ENCODE data around the gene IQSEC1.
A peak's percentile ranks its signal among the peaks of the same experiment; 100 is the strongest.

Gene IQSEC1

GRCh38 chr3:13018561-13019242, 54.5 kb downstream of the IQSEC1 start:
- TF ChIP-seq CTCF (IDR thresholded peaks at IDR 0.05; ENCODE audit: borderline replicate concordance, control extremely low read depth, extremely low read depth, insufficient read depth, missing control alignments): no peak
- in situ Hi-C loops (cut with MboI; ENCODE audit: low sequenced_read_pairs, unreplicated experiment): no loop called here
- no peak for DNase-seq (ENCODE audit: low spot score)

GRCh38 chr3:13018043-13018451, 55.2 kb downstream of the IQSEC1 start:
- DNase-seq (ENCODE audit: low spot score): no peak
- in situ Hi-C loops (cut with MboI; ENCODE audit: low sequenced_read_pairs, unreplicated experiment): no loop called here
- no peak for TF ChIP-seq CTCF (IDR thresholded peaks at IDR 0.05; ENCODE audit: borderline replicate concordance, control extremely low read depth, extremely low read depth, insufficient read depth, missing control alignments)

GRCh38 chr3:13017361-13018042, 55.7 kb downstream of the IQSEC1 start:
- in situ Hi-C loops (cut with MboI; ENCODE audit: low sequenced_read_pairs, unreplicated experiment): no loop called here
- DNase-seq (ENCODE audit: low spot score): no peak
- TF ChIP-seq CTCF (IDR thresholded peaks at IDR 0.05; ENCODE audit: borderline replicate concordance, control extremely low read depth, extremely low read depth, insufficient read depth, missing control alignments): no peak

- DNase-seq (ENCODE audit: low spot score): no peak
- TF ChIP-seq CTCF (IDR thresholded peaks at IDR 0.05; ENCODE audit: borderline replicate concordance, control extremely low read depth, extremely low read depth, insufficient read depth, missing control alignments): no peak
- in situ Hi-C loops (cut with MboI; ENCODE audit: low sequenced_read_pairs, unreplicated experiment): no loop called here
These were observed 56.4 kb downstream of the IQSEC1 start for GRCh38 chr3:13016721-13017255.

- peak; percentile 80 for DNase-seq (ENCODE audit: low spot score)
- no peak for TF ChIP-seq CTCF (IDR thresholded peaks at IDR 0.05; ENCODE audit: borderline replicate concordance, control extremely low read depth, extremely low read depth, insufficient read depth, missing control alignments)
- in situ Hi-C loops (cut with MboI; ENCODE audit: low sequenced_read_pairs, unreplicated experiment): no loop called here
These were observed 57.0 kb downstream of the IQSEC1 start for GRCh38 chr3:13016083-13016720.

- DNase-seq (ENCODE audit: low spot score): peak; percentile 61
- in situ Hi-C loops (cut with MboI; ENCODE audit: low sequenced_read_pairs, unreplicated experiment): no loop called here
- no peak for TF ChIP-seq CTCF (IDR thresholded peaks at IDR 0.05; ENCODE audit: borderline replicate concordance, control extremely low read depth, extremely low read depth, insufficient read depth, missing control alignments)
These were observed 57.7 kb downstream of the IQSEC1 start for GRCh38 chr3:13015286-13016082.

Data from GM13976 (cell line).